GM21526 (cell line): ENCODE data around the gene PTPN6.

Experiments
- ATAC-seq: cut with Tn5 transposase; IDR thresholded peaks from one replicate; pipeline ENCODE4 v1.9.1; 2021; ENCODE audit warnings: moderate library complexity; ENCODE audit not compliant: unreplicated experiment, low FRiP score

Gene PTPN6

GRCh38 chr12:6996040-6996441 is 44.9 kb downstream of the PTPN6 start:
- ATAC-seq = no peak

GRCh38 chr12:6998715-6999451 is 47.7 kb downstream of the PTPN6 start:
- ATAC-seq = no peak

- ATAC-seq = no peak
Observed at GRCh38 chr12:7001921-7002591, 50.9 kb downstream of the PTPN6 start.

GRCh38 chr12:7004287-7004803 is 53.2 kb downstream of the PTPN6 start:
- no peak for ATAC-seq

GRCh38 chr12:7004840-7005239 is 53.7 kb downstream of the PTPN6 start:
- ATAC-seq = no peak

- no peak for ATAC-seq
Observed at GRCh38 chr12:7005311-7005710, 54.2 kb downstream of the PTPN6 start.

GRCh38 chr12:7006639-7007038 is 55.5 kb downstream of the PTPN6 start:
- no peak for ATAC-seq

GRCh38 chr12:7008864-7009263 is 57.7 kb downstream of the PTPN6 start:
- ATAC-seq = no peak

- no peak for ATAC-seq
Observed at GRCh38 chr12:7009512-7009911, 58.4 kb downstream of the PTPN6 start.
